Measurements from ENCODE around the gene B4GALT2. TPM values are rescaled to one million over a fixed set of nuclear protein-coding genes. Genes with fewer than 3 reads are reported as not detected.
A peak's percentile ranks its signal among the peaks of the same experiment; 100 is the strongest.

The B4GALT2 gene
- total and polyA plus RNA-seq, 2 of the 8 experiments (the other 6 are each of a cell fraction or from before 2014, with no cell fraction given) = 56.5 to 121 TPM

DNA sequence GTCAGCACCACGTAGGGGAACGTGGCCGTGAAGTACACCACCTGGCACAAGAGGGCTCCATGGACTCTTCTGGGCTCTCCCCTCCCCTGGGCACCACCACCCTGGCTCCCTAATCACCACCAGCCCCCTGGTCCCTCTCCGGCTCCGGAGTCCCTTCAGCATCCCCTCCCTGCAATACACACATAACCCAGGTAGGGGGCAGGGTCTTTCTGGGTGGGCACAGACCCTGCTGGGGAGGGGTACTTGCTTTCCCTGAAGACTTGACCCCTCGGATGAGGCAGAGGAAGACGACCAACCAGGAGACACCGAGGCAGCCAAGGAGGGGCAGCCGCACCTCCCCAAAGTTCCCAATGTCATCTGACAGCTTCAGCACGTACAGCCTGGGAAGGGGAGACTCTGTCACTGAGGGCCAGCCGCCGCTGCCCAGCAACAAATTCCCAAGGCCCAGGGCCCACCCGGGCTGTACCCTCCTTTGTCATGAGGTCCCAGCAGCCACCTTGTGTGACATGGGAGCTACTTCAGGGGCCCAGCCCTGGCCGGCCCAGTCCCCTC is 23.7 kb downstream of the B4GALT2 start:
- no peak overlapping the region for H3K18ac ChIP-seq (ENCODE audit: extremely low read depth, low read length)
- no peak overlapping the region for H2BK20ac ChIP-seq (ENCODE audit: low read length)
- H3K4ac ChIP-seq (replicated peaks; ENCODE audit: insufficient read length, low read depth, low read length) = no peak overlapping the region
- 0 out of 2 replicates have a peak overlapping the region, but pooled peaks have one; percentile 27 for H2BK12ac ChIP-seq (ENCODE audit: low read depth, low read length)
- no peaks in the 10 kb centered on the region for H3K79me2 ChIP-seq (ENCODE audit: control insufficient read depth in 1 of 2, insufficient read depth in 2 of 2, low read length in 2 of 2)
- 0 out of 2 replicates have a peak overlapping the region, but pooled peaks have one; percentile 58 for H4K8ac ChIP-seq (ENCODE audit: extremely low read depth, insufficient read depth, low read length)
- no peak overlapping the region for H2BK5ac ChIP-seq (ENCODE audit: low read depth, low read length)
- H3K4me1 ChIP-seq (replicated peaks in 1 of 4; ENCODE audit: control insufficient read depth in 3 of 4, insufficient read depth in 4 of 4, low read length in 3 of 4) = no peaks in the 10 kb centered on the region
- no peak overlapping the region for H3K23ac ChIP-seq (ENCODE audit: insufficient read length)
- no peaks in the 10 kb centered on the region for H3K23me2 ChIP-seq (ENCODE audit: low read depth, low read length)
- peaks cover 1 to 2% of the 10 kb centered on the region in 2 experiments for H4K20me1 ChIP-seq (replicated peaks in 1 of 2; ENCODE audit: control insufficient read depth in 1 of 2, insufficient read depth in 2 of 2, low read length in 2 of 2)
- H4K5ac ChIP-seq (ENCODE audit: insufficient read length, low read depth, low read length) = no peak overlapping the region
- no peak overlapping the region for H2AFZ ChIP-seq (ENCODE audit: low read length)
- no peak overlapping the region for H3K9ac ChIP-seq (replicated peaks in 1 of 4; ENCODE audit: extremely low read depth in 1 of 4, low read depth in 3 of 4, low read length in 3 of 4)
- FAIRE-seq = no peak
- H2BK15ac ChIP-seq (ENCODE audit: low read length) = no peak overlapping the region
- no peak overlapping the region for H4K91ac ChIP-seq (replicated peaks; ENCODE audit: insufficient read length, low read length)
- TF ChIP-seq RAD21 (IDR thresholded peaks at IDR 0.05 in 1 of 2, conservative IDR thresholded peaks at IDR 0.05 in 1 of 2; ENCODE audit: low read depth in 2 of 2, low read length in 2 of 2) (peak in 1 of 2 experiments; percentile 28; a peak in 1 of 4 replicates), NANOG (IDR thresholded peaks at IDR 0.05; ENCODE audit: insufficient read depth, low read depth, low read length, poor library complexity, severe bottlenecking) (no peak), KDM4A (IDR thresholded peaks at IDR 0.05; ENCODE audit: low read depth, low read length, severe bottlenecking) (no peak), TEAD4 (IDR thresholded peaks at IDR 0.05; ENCODE audit: low read depth, low read length) (no peak), SP4 (IDR thresholded peaks at IDR 0.05; ENCODE audit: low read length) (no peak)
- TF ChIP-seq, protein P1, sequence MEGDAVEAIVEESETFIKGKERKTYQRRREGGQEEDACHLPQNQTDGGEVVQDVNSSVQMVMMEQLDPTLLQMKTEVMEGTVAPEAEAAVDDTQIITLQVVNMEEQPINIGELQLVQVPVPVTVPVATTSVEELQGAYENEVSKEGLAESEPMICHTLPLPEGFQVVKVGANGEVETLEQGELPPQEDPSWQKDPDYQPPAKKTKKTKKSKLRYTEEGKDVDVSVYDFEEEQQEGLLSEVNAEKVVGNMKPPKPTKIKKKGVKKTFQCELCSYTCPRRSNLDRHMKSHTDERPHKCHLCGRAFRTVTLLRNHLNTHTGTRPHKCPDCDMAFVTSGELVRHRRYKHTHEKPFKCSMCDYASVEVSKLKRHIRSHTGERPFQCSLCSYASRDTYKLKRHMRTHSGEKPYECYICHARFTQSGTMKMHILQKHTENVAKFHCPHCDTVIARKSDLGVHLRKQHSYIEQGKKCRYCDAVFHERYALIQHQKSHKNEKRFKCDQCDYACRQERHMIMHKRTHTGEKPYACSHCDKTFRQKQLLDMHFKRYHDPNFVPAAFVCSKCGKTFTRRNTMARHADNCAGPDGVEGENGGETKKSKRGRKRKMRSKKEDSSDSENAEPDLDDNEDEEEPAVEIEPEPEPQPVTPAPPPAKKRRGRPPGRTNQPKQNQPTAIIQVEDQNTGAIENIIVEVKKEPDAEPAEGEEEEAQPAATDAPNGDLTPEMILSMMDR (IDR thresholded peaks at IDR 0.05; ENCODE audit: control extremely low read depth in 1 of 3, insufficient read depth in 1 of 3, low read depth in 1 of 3, low read length in 3 of 3) = peak; percentile 39 to 59 (median 58)
- DNase-seq (ENCODE audit: low read depth in 1 of 2, low spot score in 2 of 2) = no peak
- H2AK5ac ChIP-seq (ENCODE audit: low read depth, low read length) = no peak overlapping the region
- no peak overlapping the region for H3K4me3 ChIP-seq (ENCODE audit: extremely low read depth in 1 of 4, insufficient read depth in 2 of 4, low read depth in 3 of 4, low read length in 4 of 4)
- H3K27me3 ChIP-seq (replicated peaks in 1 of 4; ENCODE audit: control insufficient read depth in 3 of 4, extremely low read depth in 1 of 4, insufficient read depth in 3 of 4, low read length in 3 of 4) = no peaks in the 10 kb centered on the region
- ChIA-PET POLR2A (ENCODE audit: partially characterized antibody) (interaction anchor here (0.5 to 27.1 kb wide), 3 partner anchors 9 to 413 kb away, joined by 3 to 544 read pairs (median 9); partner anchors contain the start of gene SLC6A9), CTCF (ENCODE audit: partially characterized antibody) (interaction anchor here (0.6 to 21.8 kb wide), 13 partner anchors 8 to 287 kb away, joined by 3 to 478 read pairs (median 5); partner anchors contain the start of gene DPH2)
- no peak overlapping the region for H3K14ac ChIP-seq (ENCODE audit: insufficient read length)
- no peak overlapping the region for H3K27ac ChIP-seq (ENCODE audit: low read depth, low read length)
- peaks cover 0 to 23% (median 11%) of the 10 kb centered on the region in 4 experiments; a peak in 6 of 8 replicates for H3K36me3 ChIP-seq (ENCODE audit: control insufficient read depth in 2 of 4, insufficient read depth in 4 of 4, low read length in 3 of 4)
- H3K56ac ChIP-seq (replicated peaks; ENCODE audit: insufficient read length, low read depth, low read length) = no peak overlapping the region
- H3K4me2 ChIP-seq (ENCODE audit: insufficient read depth in 1 of 2, low read depth in 2 of 2, low read length in 2 of 2) = no peak overlapping the region
- H3K9me3 ChIP-seq (ENCODE audit: insufficient read depth in 2 of 2, low read depth in 1 of 2, low read length in 1 of 2) = no peaks in the 10 kb centered on the region
- no peak overlapping the region for H2BK120ac ChIP-seq (replicated peaks; ENCODE audit: low read depth, low read length)
- no peaks in the 10 kb centered on the region for H3K79me1 ChIP-seq (ENCODE audit: low read depth, low read length)
- 94% methylated on average over 13 of the region's 14 CpGs; no CpG with 5 or more reads in 1 of the 2 experiments for WGBS, 2 experiments (ENCODE audit: extremely low coverage in 1 of 2, insufficient coverage in 1 of 2, insufficient read length in 1 of 2, insufficient replicate concordance in 2 of 2, low coverage in 1 of 2, low lambda C conversion rate in 2 of 2, missing lambda C conversion rate in 1 of 2)

Data from H1 (cell line).